GM19324 (cell line): ENCODE results near the gene C19orf67.

Experiments
- ATAC-seq: cut with Tn5 transposase; IDR thresholded peaks from one replicate; pipeline ENCODE4 v1.9.1; 2021; ENCODE audit warnings: mild to moderate bottlenecking, moderate library complexity; ENCODE audit not compliant: unreplicated experiment, low FRiP score

The C19orf67 gene

DNA sequence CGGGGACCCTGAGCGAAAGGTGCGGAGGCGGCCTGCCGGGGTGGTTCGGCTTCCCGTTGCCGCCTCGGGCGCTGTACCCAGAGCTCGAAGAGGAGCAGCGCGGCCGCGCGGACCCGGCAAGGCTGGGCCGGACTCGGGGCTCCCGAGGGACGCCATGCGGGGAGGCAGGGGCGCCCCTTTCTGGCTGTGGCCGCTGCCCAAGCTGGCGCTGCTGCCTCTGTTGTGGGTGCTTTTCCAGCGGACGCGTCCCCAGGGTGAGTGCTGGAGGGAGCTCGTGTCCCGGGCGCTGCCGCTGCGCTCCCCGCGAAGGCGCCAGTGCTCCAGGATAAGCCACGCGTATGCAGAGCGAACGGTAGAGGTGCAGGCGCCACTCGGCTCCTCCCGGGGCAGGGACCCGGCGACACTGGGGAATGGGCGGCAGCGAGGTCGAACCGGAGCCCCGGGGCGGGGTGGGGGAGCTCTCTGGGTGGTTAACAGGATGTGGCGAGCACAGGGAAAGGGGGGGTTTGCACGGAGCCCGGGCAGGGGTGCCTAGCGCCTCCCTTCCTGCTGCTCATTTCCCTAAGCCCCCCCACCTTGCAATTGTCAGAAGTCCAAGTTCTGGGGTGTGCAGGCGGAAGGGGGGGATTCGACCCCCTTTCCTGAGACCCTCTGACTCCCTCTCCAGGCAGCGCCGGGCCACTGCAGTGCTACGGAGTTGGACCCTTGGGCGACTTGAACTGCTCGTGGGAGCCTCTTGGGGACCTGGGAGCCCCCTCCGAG, 53.7 kb downstream of the C19orf67 start, which contains the start of gene IL27RA:
Gene IL27RA, plus strand, starts transcription at position 44 of the 762 bp plus-strand sequence. Its CDS starts 111 bp downstream, at position 155.
- ATAC-seq: peak; percentile 59
